Thymus (tissue), 11 donors: ENCODE measurements around the gene DYRK1B. TPM values are rescaled to one million over a fixed set of nuclear protein-coding genes. Genes with fewer than 3 reads are reported as not detected.

Experiments
- DNase-seq, 9 donors: peaks; one replicate each; pipeline ENCODE4 v3.0.0-alpha.2; 2013; ENCODE audit warnings: low spot score in 9 of 9, low read depth in 6 of 9, missing footprints in 1 of 9
- H3K27ac ChIP-seq, 2 donors: one replicate each; pipeline ENCODE4 v1.5.1; 2013; ENCODE audit warnings: control low read depth in 1 of 2, low read depth in 1 of 2, low read length in 1 of 2, mild to moderate bottlenecking in 1 of 2, moderate library complexity in 1 of 2
- H3K27me3 ChIP-seq, 2 donors: one replicate each; pipeline ENCODE4 v1.5.1; 2013; ENCODE audit warnings: low read length in 1 of 2; ENCODE audit not compliant: control insufficient read depth in 2 of 2, insufficient read depth in 1 of 2
- H3K36me3 ChIP-seq, 2 donors: one replicate each; pipeline ENCODE4 v1.5.1; 2013; ENCODE audit warnings: low read length in 1 of 2, mild to moderate bottlenecking in 1 of 2, moderate library complexity in 1 of 2; ENCODE audit not compliant: control insufficient read depth in 2 of 2, insufficient read depth in 2 of 2
- H3K4me1 ChIP-seq, 2 donors: one replicate each; pipeline ENCODE4 v1.5.1; 2013; ENCODE audit warnings: low read length in 2 of 2; ENCODE audit not compliant: control insufficient read depth in 2 of 2, insufficient read depth in 2 of 2
- H3K4me3 ChIP-seq, 2 donors: one replicate each; pipeline ENCODE4 v1.5.1; 2013; ENCODE audit warnings: low read length in 2 of 2, control low read depth in 1 of 2, mild to moderate bottlenecking in 1 of 2
- H3K9me3 ChIP-seq, 2 donors: one replicate each; pipeline ENCODE4 v1.5.1; 2013; ENCODE audit warnings: low read length in 1 of 2, mild to moderate bottlenecking in 1 of 2; ENCODE audit not compliant: control insufficient read depth in 2 of 2, insufficient read depth in 1 of 2
- WGBS: extraction: QIAGEN DNeasy Blood & Tissue Kit; methylation state at CpG from one replicate; pipeline ENCODE4 v1.1.7; 2013; 5-methylcytosine and 5-hydroxymethylcytosine counted together
- polyA plus RNA-seq: library from polyadenylated mRNA; stranded (reverse); fragments of 200-250 nt; gene quantifications from one replicate; pipeline ENCODE4 v1.2.3, GENCODE V29; 2013
- total RNA-seq: library from RNA; stranded (reverse); fragments of 120-200 nt; gene quantifications from one replicate; pipeline ENCODE4 v1.2.4, GENCODE V29; 2013
- donor health status: healthy.

The DYRK1B gene
- total and polyA plus RNA-seq, 2 donors, result 6.7 to 19.0 TPM

DNA sequence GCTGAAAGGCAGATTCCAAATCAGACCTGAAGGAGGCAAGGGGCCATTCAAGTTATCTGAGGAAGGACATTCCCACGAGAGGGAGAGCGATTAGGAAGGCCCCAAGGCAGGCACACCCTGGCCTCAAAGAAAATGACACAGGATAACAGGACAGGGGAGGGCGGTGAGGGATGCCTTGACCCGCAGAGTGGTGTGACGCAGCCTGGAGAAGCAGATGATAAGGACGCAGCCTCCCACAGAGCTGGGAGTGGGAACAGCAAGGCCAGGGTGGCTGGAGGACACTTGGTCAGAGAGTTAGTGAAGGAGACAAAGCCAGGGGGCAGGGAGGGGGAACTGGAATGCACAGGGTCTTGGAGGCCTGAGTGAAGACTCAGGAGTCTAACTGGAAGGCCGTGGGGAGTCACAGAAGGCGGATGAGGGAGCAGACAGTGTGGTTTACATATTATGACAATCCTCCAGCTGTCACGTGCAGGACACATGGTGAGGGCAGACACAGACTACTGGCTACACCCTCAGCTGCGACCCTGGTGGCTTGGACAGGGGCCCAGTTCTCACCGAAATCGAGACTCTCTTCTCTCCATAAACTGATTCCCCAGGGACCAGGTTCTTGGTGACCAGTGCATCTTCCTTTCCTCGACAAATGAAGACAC is 5.8 kb upstream of the DYRK1B start:
- DNase-seq, result no peak
- Histone ChIP-seq H3K9me3 (no peaks in the 10 kb centered on the region), H3K4me1 (peaks cover 4 to 8% of the 10 kb centered on the region in 2 donors), H3K27me3 (no peaks in the 10 kb centered on the region), H3K36me3 (peaks cover 37 to 46% of the 10 kb centered on the region in 2 donors), H3K4me3 (no peak overlapping the region), H3K27ac (no peak overlapping the region)
- WGBS, result 97% methylated on average over 13 of the region's 13 CpGs

DNA sequence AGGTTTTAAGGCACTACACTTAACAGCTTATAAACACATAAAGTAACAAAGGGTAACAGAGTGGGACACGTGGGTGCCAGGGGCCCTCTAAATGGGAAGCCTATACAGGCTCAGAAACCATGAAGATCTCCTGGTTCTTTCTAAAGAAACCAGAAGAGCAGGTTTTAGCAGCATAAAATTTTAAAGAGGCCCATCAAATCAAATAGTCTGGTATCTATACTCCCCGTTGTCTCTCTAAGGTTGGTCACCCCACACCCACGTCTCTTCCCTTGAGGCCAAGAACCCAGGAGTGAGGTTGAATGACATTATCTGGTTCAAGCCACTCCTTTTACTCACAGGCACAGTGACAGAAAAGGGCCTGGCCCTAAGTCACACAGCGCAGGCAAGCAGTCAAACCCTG is 4.6 kb upstream of the DYRK1B start:
- Histone ChIP-seq H3K27ac (no peak overlapping the region), H3K36me3 (peaks cover 37 to 51% of the 10 kb centered on the region in 2 donors), H3K27me3 (no peaks in the 10 kb centered on the region), H3K4me3 (no peak overlapping the region), H3K9me3 (peaks cover 0 to 3% of the 10 kb centered on the region in 2 donors), H3K4me1 (peaks cover 4 to 7% of the 10 kb centered on the region in 2 donors)
- WGBS, result 97% methylated on average over 4 of the region's 4 CpGs
- no peak for DNase-seq

DNA sequence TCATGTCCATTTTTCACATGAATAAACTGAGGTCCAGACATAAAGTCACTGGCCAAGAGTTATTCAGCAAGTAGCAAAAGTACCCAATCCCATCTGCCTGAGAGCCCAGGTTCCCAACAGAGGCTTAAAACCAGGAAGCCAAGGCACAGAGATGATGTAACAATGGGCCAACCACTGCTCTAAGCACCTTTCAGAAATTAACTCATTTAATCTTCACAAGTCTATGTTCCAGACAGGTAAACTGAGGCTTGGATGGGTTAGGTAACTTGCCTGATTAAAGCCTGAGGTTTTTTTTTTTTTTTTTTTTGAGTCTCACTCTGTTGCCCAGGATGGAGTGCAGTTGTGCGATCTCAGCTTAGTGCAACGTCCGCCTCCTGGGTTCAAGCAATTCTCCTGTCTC is 4.0 kb upstream of the DYRK1B start:
- Histone ChIP-seq H3K36me3 (peaks cover 37 to 51% of the 10 kb centered on the region in 2 donors), H3K4me3 (no peak overlapping the region), H3K27ac (no peak overlapping the region), H3K27me3 (no peaks in the 10 kb centered on the region), H3K4me1 (peaks cover 5 to 8% of the 10 kb centered on the region in 2 donors), H3K9me3 (peaks cover 0 to 5% of the 10 kb centered on the region in 2 donors)
- DNase-seq, result no peak
- over 99% methylated on average over 3 of the region's 3 CpGs for WGBS

DNA sequence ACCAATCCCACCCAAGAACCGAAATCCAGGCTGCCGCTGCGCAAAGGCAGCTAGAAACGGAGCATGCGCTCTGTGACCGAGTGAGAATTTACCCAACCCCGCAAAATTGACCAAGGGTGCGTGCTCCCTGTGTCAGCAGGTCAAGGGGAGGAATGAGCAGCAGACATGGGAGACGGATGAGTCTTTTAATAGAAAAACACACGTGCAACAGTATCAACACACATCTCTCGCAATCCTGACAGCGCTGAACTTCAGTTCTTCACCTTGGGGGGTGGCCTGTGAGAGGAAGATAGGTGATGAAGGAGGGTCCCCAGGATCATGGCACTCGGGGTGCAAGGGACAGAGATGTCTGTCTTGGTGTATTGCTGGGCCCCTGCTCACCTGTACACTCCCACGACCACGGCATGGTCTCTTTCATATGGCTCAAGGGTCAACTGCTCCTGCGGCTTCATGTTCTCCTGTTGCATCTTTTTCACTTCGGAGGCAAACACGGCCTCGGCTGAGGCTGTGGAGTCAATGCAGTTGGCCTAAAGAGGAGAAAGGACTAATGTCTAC is 402 bp upstream of the DYRK1B start:
- Histone ChIP-seq H3K9me3 (peaks cover 0 to 5% of the 10 kb centered on the region in 2 donors), H3K36me3 (peaks cover 53 to 67% of the 10 kb centered on the region in 2 donors), H3K27me3 (no peaks in the 10 kb centered on the region), H3K4me1 (peaks cover 22 to 24% of the 10 kb centered on the region in 2 donors), H3K27ac (peak overlapping the region; percentile 32 to 67), H3K4me3 (peak overlapping the region in 1 of 2 donors; percentile 99)
- DNase-seq, result no peak
- WGBS, result 51% methylated on average over 19 of the region's 19 CpGs

DNA sequence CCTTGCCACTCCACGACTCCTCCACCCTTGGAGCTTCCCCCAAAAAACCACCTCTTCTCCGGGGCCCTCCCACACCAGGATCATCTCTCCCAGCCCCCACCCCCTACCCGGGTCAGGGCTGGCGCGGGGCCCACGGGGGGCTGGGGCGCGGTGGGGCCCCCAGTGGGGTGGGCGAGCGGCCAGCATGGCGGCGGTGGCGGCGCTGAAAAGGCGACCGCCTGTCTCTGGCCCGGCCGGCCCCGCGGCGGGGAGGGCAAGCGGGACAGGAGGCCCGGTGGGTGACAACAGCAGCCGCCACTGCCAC is 850 bp downstream of the DYRK1B start:
- DNase-seq, result no peak
- Histone ChIP-seq H3K27ac (peak overlapping the region; percentile 68 to 89), H3K9me3 (peaks cover 0 to 5% of the 10 kb centered on the region in 2 donors), H3K27me3 (no peaks in the 10 kb centered on the region), H3K4me3 (peak overlapping the region; percentile 96 to 99), H3K4me1 (peaks cover 22 to 24% of the 10 kb centered on the region in 2 donors), H3K36me3 (peaks cover 52 to 68% of the 10 kb centered on the region in 2 donors)
- WGBS, result 2% methylated on average over 24 of the region's 24 CpGs

DNA sequence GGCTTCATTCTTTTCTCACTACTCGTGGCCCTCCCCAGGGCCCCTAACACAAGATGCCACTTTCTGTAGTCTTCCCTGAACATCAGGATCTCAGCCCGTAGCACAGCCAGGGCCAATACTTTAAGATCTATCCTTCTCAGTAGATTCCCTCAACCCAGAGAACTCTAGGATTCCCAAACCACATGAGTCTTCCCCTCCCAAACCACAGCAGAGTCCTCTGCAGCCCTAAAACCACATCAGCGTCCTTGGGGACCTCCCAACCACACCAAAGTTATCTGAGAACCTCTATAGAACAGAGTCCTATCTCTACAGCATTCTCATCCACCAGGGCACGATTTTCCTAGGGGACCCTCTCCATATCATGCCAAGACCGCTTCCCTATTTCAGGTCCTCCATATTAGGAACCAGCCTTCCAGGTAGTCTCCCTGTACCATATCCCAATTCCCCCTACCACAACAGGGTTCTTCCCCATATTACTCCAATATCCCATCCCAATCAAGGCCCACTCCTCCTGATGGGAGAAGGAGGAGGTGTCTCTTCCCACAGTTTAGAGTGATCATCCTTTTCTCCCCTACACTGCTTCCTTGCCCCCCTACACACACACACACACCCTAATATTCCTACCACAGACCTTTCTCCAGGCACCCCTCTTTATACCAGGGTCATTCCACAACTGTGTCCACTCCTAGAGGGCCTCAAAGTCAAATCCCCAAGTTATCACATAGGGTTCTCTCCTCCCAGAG is 1.4 kb downstream of the DYRK1B start:
- DNase-seq, result peak in 1 of 9 donors; percentile 26
- WGBS, result 35% methylated on average over 5 of the region's 5 CpGs
- peak overlapping the region; percentile 96 to 99 for H3K4me3 ChIP-seq
- H3K27me3 ChIP-seq, result no peaks in the 10 kb centered on the region
- H3K27ac ChIP-seq, result peak overlapping the region; percentile 43 to 46
- peaks cover 52 to 68% of the 10 kb centered on the region in 2 donors for H3K36me3 ChIP-seq
- H3K4me1 ChIP-seq, result peaks cover 22 to 24% of the 10 kb centered on the region in 2 donors
- peaks cover 0 to 5% of the 10 kb centered on the region in 2 donors for H3K9me3 ChIP-seq

DNA sequence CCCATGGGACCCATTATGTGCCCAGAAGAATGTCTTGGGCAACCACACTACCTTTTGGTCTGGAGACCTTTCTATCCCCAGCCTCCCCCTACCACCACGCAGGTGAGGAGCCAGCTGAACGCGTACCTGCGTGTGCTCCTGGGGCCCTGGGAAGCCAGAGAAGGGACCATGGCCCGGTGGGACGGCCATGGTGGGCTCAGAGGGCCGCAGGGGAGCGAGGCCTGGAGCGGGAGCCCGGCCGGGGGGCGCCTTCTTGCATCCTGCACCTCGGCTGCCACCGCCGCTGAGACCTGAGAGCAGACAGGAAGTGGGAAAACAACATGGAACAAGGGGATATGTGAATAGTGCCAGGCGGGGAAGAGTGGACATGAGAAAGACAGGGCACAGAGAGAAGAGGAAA is 2.3 kb downstream of the DYRK1B start:
- WGBS, result 97% methylated on average over 16 of the region's 16 CpGs
- Histone ChIP-seq H3K27ac (no peak overlapping the region), H3K36me3 (peaks cover 53 to 66% of the 10 kb centered on the region in 2 donors)

DNA sequence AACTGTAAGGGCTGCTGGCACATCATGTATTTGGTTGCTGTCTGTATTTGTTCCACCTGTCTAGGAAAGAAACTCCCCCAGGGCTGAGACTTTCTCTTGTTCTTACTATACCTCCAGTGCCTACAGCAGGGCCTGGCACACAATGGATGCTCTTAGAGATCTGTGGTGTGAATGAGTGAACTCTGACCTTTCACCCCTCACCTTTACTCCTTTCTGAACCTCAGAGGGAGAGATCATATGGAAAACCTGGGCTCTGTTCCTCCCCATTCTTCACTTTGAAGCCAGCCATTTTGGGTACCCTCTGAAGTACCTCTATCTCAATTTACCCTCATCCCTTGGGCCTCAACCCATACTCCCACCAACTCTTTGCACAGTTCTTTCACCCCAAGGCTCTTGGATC is 3.1 kb downstream of the DYRK1B start:
- Histone ChIP-seq H3K4me1 (peaks cover 22 to 24% of the 10 kb centered on the region in 2 donors), H3K27ac (no peak overlapping the region), H3K4me3 (no peak overlapping the region), H3K9me3 (peaks cover 0 to 5% of the 10 kb centered on the region in 2 donors), H3K36me3 (peaks cover 55 to 65% of the 10 kb centered on the region in 2 donors), H3K27me3 (no peaks in the 10 kb centered on the region)
- no peak for DNase-seq

More for the DNA sequence above, 2.3 kb downstream of the DYRK1B start:
- H3K27me3 ChIP-seq, result no peaks in the 10 kb centered on the region
- H3K9me3 ChIP-seq, result peaks cover 0 to 5% of the 10 kb centered on the region in 2 donors
- no peak for DNase-seq
- H3K4me1 ChIP-seq, result peaks cover 22 to 24% of the 10 kb centered on the region in 2 donors
- no peak overlapping the region for H3K4me3 ChIP-seq

DNA sequence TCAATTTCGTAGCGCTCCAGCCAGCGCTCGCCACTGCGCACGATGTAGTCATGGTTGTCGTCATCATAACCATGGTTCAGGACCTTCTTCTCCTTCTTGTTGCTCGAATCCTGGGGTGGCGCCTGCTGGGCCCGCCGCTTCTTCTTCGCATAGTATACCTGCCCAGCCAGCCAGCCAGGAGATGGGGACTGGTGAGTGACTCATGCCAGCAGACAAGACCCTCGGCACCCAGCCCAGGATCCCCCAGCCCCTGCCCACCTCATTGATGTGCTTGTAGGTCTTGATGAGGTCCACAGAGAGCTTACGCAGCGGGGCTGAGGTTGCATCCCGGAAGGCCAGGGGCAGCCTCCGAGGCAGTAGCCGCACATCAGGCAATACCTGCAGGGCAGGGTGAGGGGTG is 3.6 kb downstream of the DYRK1B start:
- peaks cover 22 to 24% of the 10 kb centered on the region in 2 donors for H3K4me1 ChIP-seq
- DNase-seq, result no peak
- H3K4me3 ChIP-seq, result no peak overlapping the region
- no peaks in the 10 kb centered on the region for H3K27me3 ChIP-seq
- peaks cover 0 to 5% of the 10 kb centered on the region in 2 donors for H3K9me3 ChIP-seq
- no peak overlapping the region for H3K27ac ChIP-seq
- WGBS, result 98% methylated on average over 18 of the region's 18 CpGs
- peaks cover 60 to 66% of the 10 kb centered on the region in 2 donors for H3K36me3 ChIP-seq
